GM12874 (cell line): ENCODE measurements around the gene SLC1A6.

Experiments used
- CTCF ChIP-seq: IDR thresholded peaks from 2 replicates; pipeline ENCODE4 v1.5.1; 2011; ENCODE audit warnings: low read depth, mild to moderate bottlenecking, control low read depth, low read length, moderate library complexity; ENCODE audit not compliant: insufficient read depth

The SLC1A6 gene

GRCh38 chr19:15010501-15011300 is 31.0 kb upstream of the SLC1A6 start:
- no peak for TF ChIP-seq CTCF

GRCh38 chr19:15008308-15008707 is 28.6 kb upstream of the SLC1A6 start:
- TF ChIP-seq CTCF = no peak

GRCh38 chr19:14997981-14998380 is 18.3 kb upstream of the SLC1A6 start:
- no peak for TF ChIP-seq CTCF

- TF ChIP-seq CTCF = no peak
Observed at GRCh38 chr19:14992780-14993179, 13.1 kb upstream of the SLC1A6 start.

GRCh38 chr19:14985133-14985532 is 5.5 kb upstream of the SLC1A6 start:
- no peak for TF ChIP-seq CTCF

- no peak for TF ChIP-seq CTCF
Observed at GRCh38 chr19:14978161-14978776, 1.4 kb downstream of the SLC1A6 start.

GRCh38 chr19:14977128-14977527 is 2.5 kb downstream of the SLC1A6 start:
- no peak for TF ChIP-seq CTCF
